HG02798 (cell line): ENCODE measurements around the gene JMJD4.
"Not testable (repeated sequence)": the region's sequence is repeated elsewhere in the genome, so short reads cannot be mapped to it uniquely, and the experiment has no call there.

Source experiments
- ATAC-seq: cut with Tn5 transposase; IDR thresholded peaks from one replicate; pipeline ENCODE4 v1.9.1; 2021; ENCODE audit warnings: mild to moderate bottlenecking; ENCODE audit not compliant: unreplicated experiment, poor library complexity

JMJD4 gene

DNA sequence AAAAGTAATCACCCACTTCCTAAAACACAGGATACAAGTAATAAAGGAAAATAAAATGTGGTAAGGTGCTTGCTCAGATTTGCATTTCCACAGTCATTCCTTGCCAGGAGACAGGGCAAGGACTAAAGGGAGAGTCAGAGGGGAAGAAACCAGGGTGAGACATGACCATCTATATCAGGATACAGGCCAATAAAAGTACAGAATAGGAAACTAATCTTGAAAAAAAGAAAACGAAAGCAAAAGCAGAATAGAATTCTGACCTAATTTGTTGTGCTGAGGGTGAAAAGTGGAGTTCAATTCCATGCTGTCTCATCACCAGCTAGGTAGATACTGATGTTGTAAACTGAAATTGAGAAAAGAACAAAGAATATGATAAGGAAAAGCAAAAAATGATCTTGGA lies 27.3 kb downstream of the JMJD4 start:
- ATAC-seq: no peak

DNA sequence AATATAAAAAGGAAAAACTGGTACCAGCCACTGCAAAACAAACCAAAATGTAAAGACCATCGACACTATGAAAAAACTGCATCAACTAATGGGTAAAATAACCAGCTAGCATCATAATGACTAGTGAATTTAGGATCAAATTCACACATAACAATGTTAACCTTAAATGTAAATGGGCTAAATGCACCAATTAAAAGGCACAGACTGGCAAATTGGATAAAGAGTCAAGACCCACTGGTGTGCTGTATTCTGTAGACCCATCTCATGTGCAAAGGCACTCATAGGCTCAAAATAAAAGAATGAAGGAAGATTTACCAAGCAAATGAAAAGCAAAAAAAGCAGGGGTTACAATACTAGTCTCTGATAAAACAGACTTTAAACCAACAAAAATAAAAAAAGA lies 33.5 kb downstream of the JMJD4 start:
- ATAC-seq: not testable (repeated sequence)

- ATAC-seq: no peak
These were observed 37.7 kb downstream of the JMJD4 start for GRCh38 chr1:227697321-227697864.

GRCh38 chr1:227685807-227686206 lies 49.3 kb downstream of the JMJD4 start:
- ATAC-seq: no peak
